HL-60 (cell line): ENCODE data around the gene BRF1.

Experiments used
- CTCF ChIP-seq: IDR thresholded peaks from one replicate; pipeline ENCODE4 v1.5.1; 2011; ENCODE audit warnings: low read length, control low read depth, inconsistent platforms; ENCODE audit not compliant: insufficient read depth
- GABPA ChIP-seq: IDR thresholded peaks from 2 replicates; pipeline ENCODE4 v1.6.1; 2012; ENCODE audit warnings: low read depth
- SPI1 ChIP-seq: IDR thresholded peaks from 2 replicates; pipeline ENCODE4 v1.6.1; 2012; ENCODE audit warnings: low read depth, mild to moderate bottlenecking, borderline replicate concordance

- TF ChIP-seq CTCF (no peak), SPI1 (no peak), GABPA (no peak)
Measured at GRCh38 chr14:105324080-105324778, 23.4 kb upstream of the BRF1 start.
